GM18909 (cell line): ENCODE results near the gene CINP.
"Not testable (repeated sequence)": the region's sequence is repeated elsewhere in the genome, so short reads cannot be mapped to it uniquely, and the experiment has no call there.

Experiments used
- ATAC-seq: cut with Tn5 transposase; IDR thresholded peaks from one replicate; pipeline ENCODE4 v1.9.1; 2021; ENCODE audit warnings: mild to moderate bottlenecking; ENCODE audit not compliant: unreplicated experiment, poor library complexity

The CINP gene

GRCh38 chr14:102359341-102359740, 3.3 kb downstream of the CINP start:
- no peak for ATAC-seq

- no peak for ATAC-seq
Measured at GRCh38 chr14:102356280-102356679, 6.4 kb downstream of the CINP start.

DNA sequence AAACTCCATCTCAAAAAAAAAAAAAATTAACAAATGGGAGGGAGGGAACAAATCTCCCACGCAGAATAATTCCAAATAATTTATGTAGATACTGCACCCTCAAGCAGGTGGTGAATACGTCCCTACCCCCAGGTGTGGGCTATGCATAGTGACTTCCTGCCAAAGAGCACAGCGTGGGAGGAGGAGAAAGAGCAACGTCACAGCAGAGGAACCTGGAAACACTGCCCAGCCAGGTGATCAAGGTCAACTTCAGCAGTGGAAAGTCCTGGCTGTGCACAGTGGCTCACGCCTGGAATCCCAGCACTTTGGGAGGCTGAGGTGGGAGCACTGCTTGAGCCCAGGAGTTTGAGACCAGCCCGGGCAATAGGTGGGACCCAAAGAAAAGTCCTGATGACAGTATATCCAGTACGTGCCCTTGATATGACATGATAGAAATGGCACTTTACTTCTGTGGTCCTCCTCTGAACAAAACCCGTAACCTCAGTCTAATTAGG, 9.5 kb downstream of the CINP start:
- ATAC-seq, result no peak

GRCh38 chr14:102352213-102352612, 10.5 kb downstream of the CINP start:
- ATAC-seq, result no peak

DNA sequence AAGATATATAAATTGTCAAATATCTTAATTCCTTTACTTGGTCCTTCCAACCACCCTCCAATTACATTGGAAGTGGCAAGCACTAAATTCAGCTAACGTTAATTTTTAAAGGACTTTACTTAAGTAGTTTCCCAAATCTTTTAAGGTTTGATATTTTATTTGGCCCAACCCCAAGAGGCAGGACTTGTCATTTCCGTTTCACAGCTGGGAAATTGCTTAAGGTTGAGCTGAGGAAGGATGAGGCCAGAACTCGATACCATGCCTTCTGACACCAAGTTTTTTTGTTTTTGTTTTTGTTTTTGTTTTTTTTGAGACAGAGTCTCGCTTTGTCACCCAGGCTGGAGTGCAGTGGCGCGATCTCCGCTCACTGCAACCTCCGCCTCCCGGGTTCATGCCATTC, 11.1 kb downstream of the CINP start:
- ATAC-seq, result not testable (repeated sequence)

GRCh38 chr14:102351023-102351422, 11.7 kb downstream of the CINP start:
- ATAC-seq, result no peak

DNA sequence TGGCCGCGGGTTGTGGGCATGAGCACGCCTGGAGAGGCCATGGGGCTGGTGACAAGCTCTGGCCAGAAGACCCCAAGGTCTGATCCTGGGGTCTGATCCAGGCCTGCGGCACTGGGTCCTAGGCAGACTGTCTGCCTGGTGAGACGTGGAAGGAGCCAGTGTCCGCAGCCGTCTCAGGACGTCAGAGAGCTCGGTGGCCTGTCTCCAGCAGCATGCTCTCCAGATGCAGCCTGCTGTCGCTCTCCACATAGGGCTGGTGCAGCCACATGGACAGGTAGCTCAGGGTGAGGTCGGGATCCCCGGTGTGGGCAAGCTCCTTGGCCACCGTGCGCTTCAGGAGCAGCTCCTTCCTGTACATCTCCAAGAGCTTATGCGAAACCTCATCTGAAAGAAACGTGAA, 14.3 kb downstream of the CINP start:
- no peak for ATAC-seq

DNA sequence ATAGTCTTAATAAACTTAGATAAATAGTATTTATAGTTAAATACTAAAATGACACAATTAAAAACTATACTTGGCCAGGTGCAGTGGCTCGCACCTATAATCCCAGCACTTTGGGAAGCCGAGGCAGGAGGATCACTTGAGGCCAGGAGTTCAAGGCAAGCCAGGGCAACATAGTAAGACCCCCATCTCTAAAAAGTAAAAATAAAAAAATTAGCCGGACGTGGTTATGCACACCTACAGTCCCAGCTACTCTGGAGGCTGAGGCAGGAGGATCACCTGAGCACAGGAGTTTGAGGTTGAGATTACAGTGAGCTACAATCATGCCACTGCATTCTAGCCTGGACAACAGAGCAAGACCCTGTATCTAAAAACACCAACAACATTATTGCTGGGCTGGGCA, 16.0 kb downstream of the CINP start:
- ATAC-seq, result no peak

DNA sequence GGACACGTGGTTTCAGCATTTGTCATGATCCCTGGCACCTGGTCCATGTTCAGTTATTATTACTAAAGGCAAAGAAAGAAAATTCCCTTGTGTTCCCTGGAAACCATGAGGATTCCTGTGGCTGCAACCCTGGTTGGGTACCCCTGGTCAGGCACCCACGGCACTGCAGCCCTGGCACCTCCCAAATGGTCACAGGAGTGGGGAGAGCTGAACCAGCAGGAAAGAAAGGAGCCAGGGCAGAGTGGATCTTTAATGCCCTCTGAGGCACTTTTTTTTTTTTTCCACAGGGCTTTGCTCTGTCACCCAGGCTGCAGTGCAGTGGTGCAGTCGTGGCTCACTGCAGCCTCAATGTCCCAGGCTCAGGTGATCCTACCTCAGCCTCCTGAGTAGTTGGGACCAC, 17.5 kb downstream of the CINP start:
- no peak for ATAC-seq

- ATAC-seq, result no peak
Measured at GRCh38 chr14:102344485-102344884, 18.2 kb downstream of the CINP start.

GRCh38 chr14:102344084-102344483, 18.6 kb downstream of the CINP start:
- ATAC-seq, result no peak

- no peak for ATAC-seq
Measured at GRCh38 chr14:102342238-102342637, 20.5 kb downstream of the CINP start.

DNA sequence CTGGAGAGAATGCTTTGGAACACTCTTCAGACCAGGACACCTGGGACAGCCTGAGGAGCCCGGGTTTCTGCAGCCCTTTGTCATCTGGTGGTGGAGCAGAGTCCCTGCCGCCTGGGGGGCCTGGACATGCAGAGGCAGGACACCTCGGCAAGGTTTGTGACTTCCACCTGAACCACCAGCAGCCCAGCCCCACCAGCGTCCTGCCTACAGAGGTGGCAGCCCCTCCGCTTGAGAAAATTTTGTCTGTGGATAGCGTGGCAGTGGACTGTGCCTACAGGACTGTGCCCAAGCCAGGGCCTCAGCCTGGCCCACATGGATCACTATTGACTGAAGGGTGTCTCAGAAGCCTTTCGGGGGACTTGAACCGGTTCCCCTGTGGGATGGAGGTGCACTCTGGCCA, 21.1 kb downstream of the CINP start:
- ATAC-seq, result no peak

DNA sequence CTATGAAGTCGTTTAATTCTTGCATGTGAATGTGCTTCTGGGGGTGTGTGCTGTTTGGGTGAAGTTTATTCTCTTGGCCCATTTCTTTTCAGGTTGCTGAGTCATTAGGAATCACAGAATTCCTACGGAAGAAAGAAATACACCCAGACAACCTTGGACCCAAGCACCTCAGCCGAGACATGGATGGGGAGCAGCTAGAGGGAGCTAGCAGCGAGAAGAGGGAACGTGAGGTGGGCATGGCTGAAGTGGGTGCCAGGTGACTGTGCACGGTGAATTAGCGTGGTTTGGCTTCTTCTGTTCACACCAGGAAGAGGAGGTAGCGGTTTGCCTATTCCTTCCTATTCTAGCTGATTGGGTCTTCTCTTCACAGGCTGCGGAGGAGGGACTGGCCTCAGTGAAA, 24.0 kb downstream of the CINP start:
- no peak for ATAC-seq

- no peak for ATAC-seq
Measured at GRCh38 chr14:102335163-102335562, 27.5 kb downstream of the CINP start.

GRCh38 chr14:102333795-102334705, 28.6 kb downstream of the CINP start:
- no peak for ATAC-seq

DNA sequence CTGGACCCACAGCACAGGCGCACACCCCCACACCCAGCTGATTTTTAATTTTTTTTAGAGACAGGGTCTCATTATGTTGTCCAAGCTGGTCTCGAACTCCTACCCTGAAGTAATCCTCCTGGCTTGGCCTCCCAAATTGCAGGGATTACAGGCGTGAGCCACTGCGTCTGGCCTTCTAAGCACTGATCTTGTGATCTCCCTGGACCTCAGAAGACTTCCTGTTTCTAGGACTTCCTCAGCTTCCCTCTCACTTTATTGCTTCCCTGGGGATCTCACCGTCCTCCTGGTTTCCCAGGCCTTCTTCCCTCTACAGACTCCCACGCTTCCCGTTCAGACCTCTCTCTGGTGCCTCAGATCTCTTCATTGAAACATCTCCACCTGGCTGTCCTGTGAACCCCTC, 29.3 kb downstream of the CINP start:
- no peak for ATAC-seq

DNA sequence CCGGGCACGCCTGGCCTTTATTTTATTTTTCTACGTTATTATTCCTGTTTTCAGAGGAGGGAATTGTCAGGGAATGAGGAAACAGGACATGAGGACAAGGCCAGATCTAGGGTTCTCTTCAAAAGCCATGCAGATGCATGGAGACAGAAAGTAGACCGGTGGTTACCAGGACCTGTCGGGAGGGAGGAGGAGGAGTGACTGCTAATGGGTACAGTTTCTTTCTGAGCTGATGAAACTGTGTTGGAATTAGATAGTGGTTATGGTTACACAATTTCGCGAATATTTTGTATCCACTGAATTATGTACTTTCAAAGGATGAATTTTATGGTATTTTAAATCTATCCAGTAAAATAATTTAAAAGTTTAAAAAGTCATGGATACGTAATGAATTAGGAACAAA, 31.9 kb downstream of the CINP start:
- ATAC-seq, result no peak

- ATAC-seq, result not testable (repeated sequence)
Measured at GRCh38 chr14:102329381-102329780, 33.3 kb downstream of the CINP start.

DNA sequence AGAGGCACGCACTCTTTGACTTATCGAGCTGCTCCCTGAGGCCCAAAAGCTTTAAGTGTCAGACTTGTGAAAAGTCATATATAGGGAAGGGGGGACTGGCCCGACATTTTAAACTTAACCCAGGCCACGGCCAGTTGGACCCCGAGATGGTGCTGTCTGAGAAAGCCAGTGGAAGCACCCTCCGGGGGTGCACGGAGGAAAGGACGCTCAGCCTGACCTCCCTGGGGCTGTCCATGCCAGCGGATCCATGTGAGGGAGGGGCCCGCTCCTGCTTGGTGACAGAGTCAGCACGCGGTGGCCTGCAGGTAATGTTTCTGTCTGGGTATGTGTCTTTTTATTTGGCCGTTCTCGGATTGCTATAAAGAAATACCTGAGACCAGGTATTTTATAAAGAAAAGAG, 36.1 kb downstream of the CINP start:
- no peak for ATAC-seq

GRCh38 chr14:102325791-102326345, 36.8 kb downstream of the CINP start:
- ATAC-seq, result no peak

DNA sequence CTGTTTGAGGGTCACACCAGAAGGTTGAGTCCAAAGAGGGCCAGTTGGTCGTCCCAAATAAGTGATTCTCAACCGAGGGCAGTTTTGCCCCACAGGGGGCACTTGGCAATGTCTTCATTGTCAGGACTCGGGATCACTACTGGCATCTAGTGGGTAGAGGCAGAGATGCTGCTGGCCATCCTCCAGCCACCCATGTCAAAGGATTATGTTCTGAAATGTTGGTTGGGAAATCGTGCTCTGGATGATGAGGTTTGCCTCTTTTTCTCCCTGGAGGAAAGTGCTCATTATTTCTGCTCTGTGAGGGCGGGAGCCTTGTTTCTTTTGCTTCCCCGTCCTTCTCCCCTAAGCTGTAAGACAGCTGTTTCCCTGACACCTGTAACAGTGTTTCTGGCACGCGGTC, 39.6 kb downstream of the CINP start:
- no peak for ATAC-seq
